B cell (primary cell): ENCODE data around the gene TSSK2. TPM values are rescaled to one million over a fixed set of nuclear protein-coding genes. Genes with fewer than 3 reads are reported as not detected.

Source experiments
- ATAC-seq: fragments of 200-7000 bp; cut with Tn5 transposase; one replicate; pipeline ENCODE4 v1.10.0; 2021; ENCODE audit warnings: low read depth, mild to moderate bottlenecking, moderate number of reproducible peaks, moderate library complexity
- CTCF ChIA-PET: fragments of 350-600 bp; sonication (Branson Sonifier 250); formaldehyde crosslinking; loops from one replicate; lab custom pipeline; 2021; ENCODE audit warnings: antibody characterized with exemption, inconsistent platforms; lab: Charles Lee
- POLR2A ChIA-PET: fragments of 350-600 bp; sonication (Branson Sonifier 250); formaldehyde crosslinking; loops from one replicate; lab custom pipeline; 2021; ENCODE audit warnings: antibody characterized with exemption; lab: Charles Lee
- DNase-seq: peaks from one replicate; pipeline ENCODE4 v3.0.0; 2013
- H2AFZ ChIP-seq: 2 replicates; pipeline ENCODE4 v1.6.1; 2012; ENCODE audit warnings: mild to moderate bottlenecking, low read depth, low read length; ENCODE audit not compliant: insufficient read depth, poor library complexity, severe bottlenecking
- H3K27ac ChIP-seq, 2 donors: 1 replicate in 1 of 2; 2 replicates in 1 of 2; pipeline ENCODE4 v1.5.1; 2012 to 2013; ENCODE audit warnings: low read length in 2 of 2, mild to moderate bottlenecking in 2 of 2, moderate library complexity in 1 of 2
- H3K27me3 ChIP-seq, 4 experiments: fragments of 200-600 bp in 1 of 4; sonication (generic) in 1 of 4; replicated peaks in 1 of 4; 1 replicate in 2 of 4; 2 replicates in 2 of 4; pipeline versions ENCODE4 v1.6.1 to v1.7.0; 2013 to 2016; ENCODE audit warnings: low read length in 3 of 4, mild to moderate bottlenecking in 2 of 4, mixed read lengths in 1 of 4, moderate library complexity in 1 of 4; ENCODE audit not compliant: insufficient read depth in 4 of 4, control insufficient read depth in 3 of 4; ENCODE audit errors: control extremely low read depth in 1 of 4
- H3K36me3 ChIP-seq, 2 experiments: replicated peaks in 1 of 2; 1 replicate in 1 of 2; 2 replicates in 1 of 2; pipeline versions ENCODE4 v1.6.1 to v1.7.1; 2013; ENCODE audit warnings: low read length in 1 of 2; ENCODE audit not compliant: insufficient read depth in 2 of 2, control insufficient read depth in 1 of 2; ENCODE audit errors: control extremely low read depth in 1 of 2, extremely low read depth in 1 of 2
- H3K4me1 ChIP-seq, 2 donors: fragments of 200-600 bp in 1 of 2; sonication (generic) in 1 of 2; 1 replicate in 1 of 2; 2 replicates in 1 of 2; pipeline versions ENCODE4 v1.5.1 to v1.6.1; 2013 to 2017; ENCODE audit warnings: low read length in 2 of 2; ENCODE audit not compliant: control insufficient read depth in 2 of 2, insufficient read depth in 2 of 2
- H3K4me2 ChIP-seq: replicated peaks from 2 replicates; pipeline ENCODE3; 2012; ENCODE audit warnings: mild to moderate bottlenecking, low read depth, low read length; ENCODE audit not compliant: poor library complexity, severe bottlenecking
- H3K4me3 ChIP-seq, 5 experiments: fragments of 200-600 bp in 1 of 5; sonication (generic) in 1 of 5; 1 replicate in 3 of 5; 2 replicates in 2 of 5; pipeline versions ENCODE4 v1.5.1 to v1.7.0; 2011 to 2016; ENCODE audit warnings: low read length in 4 of 5, mild to moderate bottlenecking in 4 of 5, low read depth in 2 of 5, control low read depth in 1 of 5, moderate library complexity in 1 of 5; ENCODE audit not compliant: insufficient read depth in 1 of 5; ENCODE audit errors: control extremely low read depth in 1 of 5, extremely low read depth in 1 of 5
- H3K79me2 ChIP-seq: fragments of 200-600 bp; sonication (generic); one replicate; pipeline ENCODE4 v1.6.0; 2016; ENCODE audit warnings: low read length; ENCODE audit not compliant: control insufficient read depth, insufficient read depth
- H3K9ac ChIP-seq: fragments of 200-600 bp; sonication (generic); 2 replicates; pipeline ENCODE4 v1.6.1; 2017; ENCODE audit warnings: mild to moderate bottlenecking, low read length, moderate library complexity
- H3K9me3 ChIP-seq, 3 donors: one replicate each; pipeline versions ENCODE4 v1.6.1 to v1.7.1; 2013; ENCODE audit warnings: low read length in 2 of 3; ENCODE audit not compliant: control insufficient read depth in 2 of 3, insufficient read depth in 1 of 3; ENCODE audit errors: control extremely low read depth in 1 of 3
- H4K20me1 ChIP-seq: 2 replicates; pipeline ENCODE4 v1.6.0; 2012; ENCODE audit warnings: mild to moderate bottlenecking, low read length; ENCODE audit not compliant: insufficient read depth, control insufficient read depth, poor library complexity, severe bottlenecking
- H3K27ac Mint-ChIP-seq: one replicate; pipeline ENCODE4 v1.8.0; 2021; ENCODE audit warnings: mixed read lengths
- H3K27me3 Mint-ChIP-seq: one replicate; pipeline ENCODE4 v1.8.0; 2021; ENCODE audit warnings: mixed read lengths
- H3K4me1 Mint-ChIP-seq: one replicate; pipeline ENCODE4 v1.8.0; 2021; ENCODE audit warnings: mixed read lengths
- H3K4me3 Mint-ChIP-seq: one replicate; pipeline ENCODE4 v1.8.0; 2021; ENCODE audit warnings: mixed read lengths
- H3K9me3 Mint-ChIP-seq: one replicate; pipeline ENCODE4 v1.8.0; 2022; ENCODE audit warnings: mixed read lengths; ENCODE audit not compliant: insufficient read depth
- EZH2 ChIP-seq: IDR thresholded peaks from 2 replicates; pipeline ENCODE4 v1.6.1; 2012; ENCODE audit warnings: borderline replicate concordance, low read depth, mild to moderate bottlenecking, moderate library complexity, low read length; ENCODE audit not compliant: insufficient read depth, poor library complexity, severe bottlenecking
- WGBS: methylation state at CpG from one replicate; pipeline ENCODE4 v1.1.5; 2013; ENCODE audit warnings: missing lambda C conversion rate; ENCODE audit not compliant: insufficient coverage; 5-methylcytosine and 5-hydroxymethylcytosine counted together
- intact Hi-C: fragments of 100-400 bp; cut with micrococcal nuclease; formaldehyde crosslinking; loops from one replicate; pipeline ENCODE4 v1.10.0; 2022
- polyA plus RNA-seq: library from polyadenylated mRNA; depleted of rRNA; stranded (reverse); fragments of >200 nt; gene quantifications from 2 replicates; pipeline ENCODE4 v1.2.3, GENCODE V29; 2012
- total RNA-seq, 2 donors: library from RNA; stranded (reverse); fragments of 120-200 nt in 1 of 2; gene quantifications; 1 replicate in 1 of 2; 2 replicates in 1 of 2; pipeline versions ENCODE4 v1.2.3 to v1.2.4, GENCODE V29; 2013 to 2022
- TF ChIP-seq, protein P1 (sequence below): fragments of 200-600 bp; IDR thresholded peaks from one replicate; pipeline ENCODE4 v1.8.0; 2022; ENCODE audit warnings: antibody characterized with exemption, mild to moderate bottlenecking

TSSK2 gene
- total and polyA plus RNA-seq, 2 donors (not counting 1 experiment from before 2014, with no cell fraction given) = 0.15 TPM; not detected in 1

DNA sequence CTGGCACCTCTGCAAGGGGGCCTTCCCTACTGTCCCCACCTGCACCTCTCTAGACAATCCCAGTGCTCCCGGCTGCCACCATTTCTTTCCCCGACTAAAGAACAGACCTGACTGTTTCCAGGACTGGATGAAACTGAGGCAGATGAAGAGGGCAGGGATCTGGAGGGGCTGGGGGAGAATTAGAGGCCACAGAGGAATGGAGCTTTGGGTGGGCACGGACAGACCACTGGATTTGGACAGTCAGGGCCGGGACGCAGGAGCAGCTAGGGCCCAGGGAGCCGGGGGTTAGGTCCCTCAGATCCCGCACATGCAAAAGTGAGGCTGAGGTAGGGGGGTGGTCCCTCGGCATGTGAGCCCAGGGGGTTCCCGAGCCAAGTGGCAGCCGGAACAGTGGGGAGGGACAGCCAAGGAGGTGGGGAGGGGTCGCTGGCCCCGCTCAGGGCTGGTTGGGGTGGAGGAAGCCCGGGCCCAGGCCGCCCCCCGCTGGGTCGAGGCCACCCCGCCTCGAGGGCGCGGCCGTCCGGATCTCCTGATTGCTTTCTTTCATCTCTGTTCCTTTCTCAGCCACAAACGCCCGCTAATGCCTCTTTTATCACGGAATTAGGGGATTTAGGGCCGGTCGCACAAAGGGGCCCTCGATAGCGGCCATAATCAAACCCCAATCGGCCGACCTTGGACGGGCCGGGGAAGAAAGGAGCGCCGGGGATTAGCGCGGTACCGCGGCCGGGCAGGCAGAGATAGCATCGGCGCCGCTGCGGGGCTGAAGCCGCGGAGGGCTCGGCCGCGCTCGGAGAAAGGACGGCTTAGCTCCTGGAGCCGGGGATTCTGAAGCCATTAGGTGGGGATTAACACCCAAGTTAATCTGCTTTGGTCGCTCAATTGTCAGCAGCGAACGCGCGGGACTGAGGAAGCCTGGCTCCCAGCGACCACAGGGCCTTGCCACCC, 38.2 kb downstream of the TSSK2 start:
- ChIA-PET POLR2A (no interaction called here), CTCF (interaction anchor here (0.7 kb wide), 1 partner anchor 317 kb away, joined by 3 read pairs; no protein-coding TSS in a partner anchor)
- Histone ChIP-seq H3K9me3 (peaks cover 0 to 18% (median 3%) of the 10 kb centered on the region in 3 donors), H3K27me3 (peaks cover 0 to 46% (median 25%) of the 10 kb centered on the region in 4 experiments), H3K79me2 (peaks cover 40% of the 10 kb centered on the region), H3K4me3 (peak overlapping the region in 4 of 5 experiments; percentile 14 to 38 (median 28)), H3K4me1 (peaks cover 49 to 52% of the 10 kb centered on the region in 2 donors), H3K36me3 (no peaks in the 10 kb centered on the region), H2AFZ (peak overlapping the region; percentile 76), H4K20me1 (peaks cover 8% of the 10 kb centered on the region), H3K9ac (peak overlapping the region; percentile 53), H3K4me2 (peak overlapping the region; percentile 99), H3K27ac (no peak overlapping the region)
- no peak for TF ChIP-seq EZH2
- TF ChIP-seq, protein P1, sequence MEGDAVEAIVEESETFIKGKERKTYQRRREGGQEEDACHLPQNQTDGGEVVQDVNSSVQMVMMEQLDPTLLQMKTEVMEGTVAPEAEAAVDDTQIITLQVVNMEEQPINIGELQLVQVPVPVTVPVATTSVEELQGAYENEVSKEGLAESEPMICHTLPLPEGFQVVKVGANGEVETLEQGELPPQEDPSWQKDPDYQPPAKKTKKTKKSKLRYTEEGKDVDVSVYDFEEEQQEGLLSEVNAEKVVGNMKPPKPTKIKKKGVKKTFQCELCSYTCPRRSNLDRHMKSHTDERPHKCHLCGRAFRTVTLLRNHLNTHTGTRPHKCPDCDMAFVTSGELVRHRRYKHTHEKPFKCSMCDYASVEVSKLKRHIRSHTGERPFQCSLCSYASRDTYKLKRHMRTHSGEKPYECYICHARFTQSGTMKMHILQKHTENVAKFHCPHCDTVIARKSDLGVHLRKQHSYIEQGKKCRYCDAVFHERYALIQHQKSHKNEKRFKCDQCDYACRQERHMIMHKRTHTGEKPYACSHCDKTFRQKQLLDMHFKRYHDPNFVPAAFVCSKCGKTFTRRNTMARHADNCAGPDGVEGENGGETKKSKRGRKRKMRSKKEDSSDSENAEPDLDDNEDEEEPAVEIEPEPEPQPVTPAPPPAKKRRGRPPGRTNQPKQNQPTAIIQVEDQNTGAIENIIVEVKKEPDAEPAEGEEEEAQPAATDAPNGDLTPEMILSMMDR = no peak
- DNase-seq (peak; percentile 31), ATAC-seq (no peak)
- Mint-ChIP-seq H3K9me3 (peaks cover 2% of the 10 kb centered on the region), H3K4me3 (peak overlapping the region; percentile 96), H3K27ac (peak overlapping the region; percentile 38), H3K4me1 (peaks cover 47% of the 10 kb centered on the region), H3K27me3 (peaks cover 29% of the 10 kb centered on the region)
- intact Hi-C loops = no loop called here
- WGBS = 10% methylated on average over 56 of the region's 58 CpGs
